HG03520 (cell line): ENCODE data around the gene SLC4A7.
"Not testable (repeated sequence)": the region's sequence is repeated elsewhere in the genome, so short reads cannot be mapped to it uniquely, and the experiment has no call there.

Experiments
- ATAC-seq: cut with Tn5 transposase; IDR thresholded peaks from one replicate; pipeline ENCODE4 v1.9.1; 2021; ENCODE audit warnings: mild to moderate bottlenecking, moderate library complexity; ENCODE audit not compliant: unreplicated experiment

SLC4A7 gene

DNA sequence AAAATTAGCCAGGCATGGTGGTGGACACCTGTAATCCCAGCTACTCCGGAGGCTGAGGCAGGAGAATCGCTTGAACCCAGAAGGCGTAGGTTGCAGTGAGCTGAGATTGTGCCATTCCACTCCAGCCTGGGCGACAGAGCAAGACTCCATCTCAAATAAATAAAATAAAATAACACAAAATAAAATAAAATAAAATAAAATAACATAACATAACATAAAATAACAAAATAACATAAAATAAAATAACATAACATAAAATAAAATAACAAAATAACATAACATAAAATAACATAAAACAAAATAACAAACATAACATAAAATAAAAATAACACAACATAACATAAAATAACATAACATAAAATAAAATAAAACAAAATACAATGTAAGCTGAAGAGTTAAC lies 45.8 kb downstream of the SLC4A7 start:
- ATAC-seq: not testable (repeated sequence)

GRCh38 chr3:27431116-27431515 lies 53.1 kb downstream of the SLC4A7 start:
- ATAC-seq: no peak

DNA sequence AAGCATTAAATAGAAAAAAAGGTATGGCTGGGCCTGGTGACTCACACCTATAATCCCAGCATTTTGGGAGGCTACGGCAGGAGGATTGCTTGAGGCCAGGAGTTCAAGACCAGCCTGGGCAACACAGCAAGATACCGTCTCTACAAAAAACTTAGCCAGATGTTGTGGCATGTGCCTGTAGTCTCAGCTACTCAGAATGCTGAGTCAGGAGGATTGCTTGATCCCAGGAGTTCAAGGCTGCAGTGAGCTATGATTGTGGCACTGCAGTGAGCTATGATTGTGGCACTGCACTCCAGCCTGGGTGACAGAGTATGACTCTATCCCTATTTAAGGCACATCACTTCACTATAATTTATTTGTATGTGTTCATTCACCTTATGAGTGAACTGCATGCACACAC lies 54.3 kb downstream of the SLC4A7 start:
- ATAC-seq: no peak

- no peak for ATAC-seq
These were observed 55.7 kb downstream of the SLC4A7 start for GRCh38 chr3:27428446-27428845.

DNA sequence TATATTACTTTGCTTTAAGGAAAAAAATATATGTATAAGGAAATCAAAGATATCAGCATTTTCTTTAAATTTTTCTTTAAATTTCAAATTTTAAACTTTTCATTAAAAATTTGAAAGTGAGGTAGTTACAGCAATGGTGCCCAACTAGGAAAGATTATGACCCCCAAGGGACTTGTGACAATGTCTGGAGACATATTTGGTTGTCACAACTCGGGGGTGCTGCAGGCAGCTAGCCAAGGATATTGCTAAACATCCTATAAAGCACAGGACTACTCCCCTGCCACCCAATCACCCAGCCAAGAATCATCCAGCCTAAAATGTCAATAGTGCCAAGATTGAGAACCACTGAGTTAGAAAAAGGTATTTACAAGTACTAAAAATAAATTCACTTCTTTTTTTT lies 57.3 kb downstream of the SLC4A7 start:
- ATAC-seq: no peak

GRCh38 chr3:27425896-27426565 lies 58.2 kb downstream of the SLC4A7 start:
- no peak for ATAC-seq

DNA sequence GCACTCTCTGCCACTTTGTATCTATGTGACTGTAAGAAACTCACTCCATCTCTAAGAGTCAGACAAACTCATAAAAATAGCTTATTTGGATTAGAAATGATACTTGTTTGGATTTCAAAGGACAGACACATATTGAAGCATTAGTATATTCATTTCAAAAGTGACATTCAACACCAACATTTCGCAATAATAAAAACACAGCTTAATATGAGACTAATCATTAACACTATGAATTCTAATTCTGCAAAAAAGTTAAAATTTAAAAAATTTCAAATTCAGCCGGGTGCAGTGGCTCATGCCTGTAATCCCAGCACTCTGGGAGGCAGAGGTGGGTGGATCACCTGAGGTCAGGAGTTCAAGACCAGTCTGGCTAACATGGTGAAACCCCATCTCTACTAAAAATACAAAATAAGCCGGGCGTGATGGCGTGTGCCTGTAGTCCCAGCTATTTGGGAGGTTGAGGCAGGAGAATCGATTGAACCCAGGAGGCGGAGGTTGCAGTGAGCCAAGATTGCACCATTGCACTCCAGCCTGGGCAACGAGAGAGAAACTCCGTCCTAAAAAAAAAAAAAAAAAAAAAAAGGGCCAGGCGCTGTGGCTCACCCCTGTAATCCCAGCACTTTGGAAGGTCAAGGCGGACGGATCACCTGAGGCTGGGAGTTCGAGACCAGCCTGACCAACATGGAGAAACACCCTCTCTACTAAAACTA lies 59.2 kb downstream of the SLC4A7 start:
- not testable (repeated sequence) for ATAC-seq

GRCh38 chr3:27423463-27423862 lies 60.7 kb downstream of the SLC4A7 start:
- ATAC-seq: no peak

DNA sequence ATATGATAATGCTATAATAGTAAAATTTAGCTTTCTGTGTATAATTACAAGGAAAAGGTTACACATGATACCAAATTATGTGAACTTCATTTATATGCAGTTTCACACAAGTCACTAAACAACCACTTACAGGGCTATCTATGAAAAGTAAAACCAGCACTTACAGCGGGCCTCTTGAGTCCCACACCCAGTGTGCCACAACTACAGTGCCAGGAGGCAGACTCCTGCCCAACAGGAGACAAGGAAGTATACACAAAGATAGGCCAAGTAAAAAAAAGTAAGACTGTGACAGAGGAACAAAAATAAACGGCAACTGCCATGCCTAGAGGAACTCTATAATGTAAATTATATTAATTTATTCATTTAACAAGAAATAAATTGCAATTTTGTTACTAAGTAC lies 61.6 kb downstream of the SLC4A7 start:
- no peak for ATAC-seq

GRCh38 chr3:27415202-27415601 lies 69.0 kb downstream of the SLC4A7 start:
- no peak for ATAC-seq

DNA sequence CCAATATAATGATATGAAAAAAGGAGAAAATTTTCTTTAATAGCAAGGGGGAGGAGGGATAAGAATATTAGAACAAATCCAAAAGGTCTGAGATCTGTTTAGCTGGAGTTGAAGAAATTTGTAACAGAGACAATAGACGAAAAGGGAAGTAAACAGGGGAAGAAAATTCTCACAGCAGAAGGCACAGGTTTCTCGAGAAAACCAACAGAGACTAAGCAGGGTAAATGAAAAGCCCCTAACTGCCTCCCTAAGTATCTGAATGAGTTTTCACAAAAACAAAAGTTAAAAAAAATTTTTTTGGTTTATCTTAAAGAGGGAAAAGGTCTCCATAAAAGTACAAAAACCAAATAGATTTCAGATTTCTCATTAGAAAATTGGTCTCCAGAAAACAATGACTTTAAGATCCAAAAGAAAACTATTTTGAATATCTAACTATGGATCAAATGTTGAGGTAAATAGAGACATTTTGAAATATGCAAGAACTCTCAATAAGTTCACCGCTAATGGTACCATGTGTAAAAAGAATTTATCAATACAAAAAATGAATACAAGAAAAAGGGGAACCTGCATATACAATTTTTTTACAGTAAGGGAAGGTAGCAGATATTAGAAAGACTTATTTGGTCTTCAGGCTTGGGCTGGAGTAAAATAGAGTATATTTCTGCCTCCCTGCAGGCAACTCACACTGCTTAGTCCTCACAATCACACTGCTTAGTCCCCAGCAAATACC lies 91.1 kb downstream of the SLC4A7 start:
- ATAC-seq: no peak

DNA sequence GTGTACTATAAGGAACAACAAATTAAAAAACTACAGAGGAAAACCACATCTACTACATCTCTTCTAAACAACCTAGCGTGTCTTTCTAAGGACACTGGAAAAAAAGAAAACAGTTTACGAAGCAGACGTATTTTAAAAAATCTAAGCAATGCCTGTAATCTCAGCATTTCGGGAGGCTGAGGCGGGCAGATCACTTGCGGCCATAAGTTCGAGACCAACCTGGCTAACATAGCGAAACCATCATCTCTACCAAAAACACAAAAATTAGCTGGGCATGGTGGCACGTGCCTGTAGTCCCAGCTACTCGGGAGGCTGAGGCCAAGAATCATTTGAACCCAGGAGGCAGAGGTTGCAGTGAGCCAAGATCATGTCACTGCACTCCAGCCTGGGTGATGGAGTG lies 91.8 kb downstream of the SLC4A7 start:
- not testable (repeated sequence) for ATAC-seq

GRCh38 chr3:27391796-27392195 lies 92.4 kb downstream of the SLC4A7 start:
- ATAC-seq: no peak

DNA sequence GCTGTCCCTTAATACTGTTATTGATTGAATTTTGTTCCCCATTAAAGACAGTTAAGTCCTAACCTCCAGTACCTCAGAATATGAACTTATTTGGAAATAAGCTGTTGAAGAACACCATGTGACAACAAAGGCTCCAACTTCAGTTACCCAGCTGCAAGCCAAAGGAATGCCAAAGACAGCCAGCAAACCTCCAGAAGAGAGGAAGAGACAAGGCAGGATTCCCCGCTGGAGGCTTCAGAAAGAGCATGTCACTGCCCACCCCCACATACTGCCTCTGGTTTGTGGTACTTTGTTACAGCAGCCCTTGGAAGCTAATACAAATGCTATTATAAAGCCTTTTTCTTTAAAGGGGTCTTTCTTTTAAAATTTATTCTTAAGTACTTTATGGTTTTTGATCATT lies 96.6 kb downstream of the SLC4A7 start:
- no peak for ATAC-seq

DNA sequence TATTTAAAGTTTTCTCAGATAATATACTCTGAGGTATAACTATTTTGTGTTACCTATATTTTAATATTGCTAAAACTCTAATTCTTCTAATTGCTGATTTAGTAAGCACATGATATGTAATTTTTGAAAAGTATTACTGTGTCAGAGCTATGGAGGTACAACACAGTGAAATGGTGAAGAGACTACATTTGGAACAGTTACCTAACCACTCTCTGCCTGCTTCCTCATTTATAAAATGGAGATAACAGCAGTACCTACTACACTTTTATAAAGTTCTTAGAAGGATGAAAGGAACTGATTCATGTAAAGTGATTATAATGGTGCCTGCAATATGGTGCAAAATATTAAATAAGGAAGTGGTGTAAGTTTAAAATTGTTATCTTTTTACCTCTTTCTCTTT lies 98.7 kb downstream of the SLC4A7 start:
- ATAC-seq: no peak

DNA sequence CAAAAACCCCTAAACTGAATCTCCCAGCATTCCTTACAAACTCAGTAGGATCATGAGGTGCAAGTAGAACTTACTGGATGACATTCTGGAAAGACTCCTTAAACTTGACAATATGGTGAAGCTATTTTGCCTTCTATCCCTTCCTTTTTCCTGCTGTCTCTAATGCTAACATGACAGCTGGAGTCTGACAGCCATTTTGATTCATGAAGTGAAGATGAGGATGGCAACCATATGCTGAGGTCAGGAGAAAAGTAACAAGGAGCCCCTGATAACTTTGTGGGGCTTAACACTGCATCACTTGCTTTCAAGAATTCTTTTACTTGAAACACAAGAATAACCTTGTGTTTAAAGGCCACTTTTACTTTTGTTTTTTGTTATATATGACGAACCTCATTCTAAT lies 100.0 kb downstream of the SLC4A7 start:
- no peak for ATAC-seq

GRCh38 chr3:27380433-27381357 lies 103.5 kb downstream of the SLC4A7 start:
- ATAC-seq: no peak

DNA sequence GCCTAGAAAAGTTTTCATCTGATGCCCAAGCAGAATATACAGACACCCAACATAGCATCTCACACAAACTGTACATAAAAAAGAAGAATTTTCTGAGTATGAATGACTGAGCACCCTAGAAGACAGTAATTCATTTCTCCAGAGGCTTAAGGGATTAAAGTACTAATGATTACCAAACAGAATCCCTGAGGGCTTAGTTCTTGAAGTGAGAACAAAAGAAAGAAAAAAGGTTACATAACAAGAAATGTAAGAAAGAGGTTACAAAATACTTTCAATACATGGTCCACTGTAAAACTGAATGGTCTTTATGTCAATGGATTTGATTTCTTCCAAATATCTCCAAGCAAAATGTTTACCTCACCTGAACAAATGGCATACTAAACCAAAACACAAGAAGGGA lies 105.9 kb downstream of the SLC4A7 start:
- ATAC-seq: no peak

- no peak for ATAC-seq
These were observed 107.9 kb downstream of the SLC4A7 start for GRCh38 chr3:27376109-27376772.

DNA sequence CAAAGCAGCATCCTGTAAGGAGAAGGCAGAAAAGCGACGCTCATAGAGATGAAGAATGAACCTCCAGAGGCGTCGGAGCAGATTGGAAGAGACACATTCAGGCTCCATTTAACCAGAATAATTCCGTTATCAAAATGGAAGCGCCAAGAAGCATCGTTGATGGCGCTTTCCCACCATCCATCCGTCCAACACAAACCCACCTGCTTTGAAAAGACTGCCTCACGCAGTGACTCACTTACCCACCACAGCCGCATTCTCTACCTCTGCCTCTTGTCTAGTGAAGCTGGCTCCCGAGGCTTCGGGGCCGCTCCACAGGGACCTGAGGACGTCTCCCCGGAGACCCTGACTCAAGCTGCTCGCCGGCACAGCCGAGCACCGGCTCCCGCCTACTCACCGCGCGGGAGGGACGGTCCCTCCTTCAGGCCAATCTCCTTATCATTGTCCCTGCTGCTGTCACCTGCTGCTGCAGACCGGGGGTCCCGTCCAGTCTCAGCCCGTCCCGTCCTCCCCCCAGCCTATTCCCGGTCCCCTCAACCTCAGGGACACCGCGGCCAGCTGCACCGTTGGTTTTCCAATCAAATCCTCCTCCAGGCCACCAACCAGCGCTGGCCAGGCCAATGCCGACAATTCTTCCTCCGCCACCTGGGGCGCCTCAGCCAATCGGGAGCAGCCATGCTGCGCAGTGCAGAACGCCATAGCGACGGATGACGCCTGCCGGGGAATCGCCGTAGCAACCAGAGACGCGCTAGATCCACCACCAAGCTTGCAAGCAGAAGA lies 115.2 kb downstream of the SLC4A7 start, which contains the start of gene NEK10:
Gene NEK10 (minus strand): TSS at position 553 of the 777 bp plus-strand sequence. CDS start 16,501 bp downstream, outside the sequence.
- peak; percentile 100 for ATAC-seq
